Lower leg skin (tissue), 4 donors: ENCODE data around the gene NUBP2. TPM values are rescaled to one million over a fixed set of nuclear protein-coding genes. Genes with fewer than 3 reads are reported as not detected.

Experiments used
- DNase-seq, 2 donors: peaks; one replicate each; pipeline ENCODE4 v3.0.0-alpha.2; 2019; ENCODE audit warnings: low spot score in 2 of 2
- H3K4me3 ChIP-seq: fragments of 200-600 bp; sonication (generic); 2 replicates; pipeline ENCODE4 v1.5.1; 2017; ENCODE audit warnings: mild to moderate bottlenecking, low read depth; ENCODE audit not compliant: poor library complexity, severe bottlenecking
- POLR2A ChIP-seq, 2 donors: fragments of 450-650 bp; IDR thresholded peaks; one replicate each; pipeline ENCODE4 v1.6.1; 2016 to 2017; ENCODE audit warnings: antibody characterized with exemption in 2 of 2, mild to moderate bottlenecking in 1 of 2, moderate library complexity in 1 of 2
- WGBS, 2 donors: methylation state at CpG; one replicate each; pipeline ENCODE4 v1.1.5; 2018; 5-methylcytosine and 5-hydroxymethylcytosine counted together
- intact Hi-C: fragments of 100-400 bp; cut with DNase I; formaldehyde crosslinking; loops from one replicate; pipeline ENCODE4 v1.15.0; 2023; ENCODE audit warnings: low total_unique reads
- total RNA-seq, 4 donors: library from RNA; depleted of rRNA; stranded (reverse); fragments of >200 nt; gene quantifications; one replicate each; pipeline ENCODE4 v1.1.0, GENCODE V29; 2016
- TF ChIP-seq, protein P1 (sequence below), 3 donors: fragments of 450-650 bp; IDR thresholded peaks; one replicate each; pipeline ENCODE4 v1.5.1; 2016; ENCODE audit warnings: antibody characterized with exemption in 3 of 3, mild to moderate bottlenecking in 3 of 3, moderate library complexity in 2 of 3

Gene NUBP2
- total RNA-seq, 4 donors from 2014 or later: 79.7 to 108 (median 91.3) TPM

DNA sequence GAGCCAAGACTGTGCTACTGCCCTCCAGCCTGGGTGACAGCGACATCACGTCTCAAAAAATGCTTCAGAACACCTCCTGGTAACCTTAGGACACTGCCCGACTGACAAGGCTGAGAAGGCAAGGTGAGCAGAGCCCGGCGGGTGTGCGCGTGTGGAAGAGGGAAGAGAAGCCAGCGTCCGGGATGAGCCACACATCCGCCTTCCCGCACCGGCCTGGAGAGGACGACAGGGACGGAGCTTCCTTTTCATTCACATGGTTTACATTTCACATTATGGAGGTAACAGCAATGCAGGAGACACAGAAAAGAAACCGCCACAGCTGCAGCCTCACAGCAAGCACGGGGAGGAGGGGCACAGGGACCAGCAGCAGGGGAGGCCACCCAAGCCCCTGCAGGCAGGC lies 27.3 kb downstream of the NUBP2 start:
- intact Hi-C loops: no loop called here
- no peak for TF ChIP-seq POLR2A (IDR thresholded peaks at IDR 0.05)
- TF ChIP-seq, protein P1, sequence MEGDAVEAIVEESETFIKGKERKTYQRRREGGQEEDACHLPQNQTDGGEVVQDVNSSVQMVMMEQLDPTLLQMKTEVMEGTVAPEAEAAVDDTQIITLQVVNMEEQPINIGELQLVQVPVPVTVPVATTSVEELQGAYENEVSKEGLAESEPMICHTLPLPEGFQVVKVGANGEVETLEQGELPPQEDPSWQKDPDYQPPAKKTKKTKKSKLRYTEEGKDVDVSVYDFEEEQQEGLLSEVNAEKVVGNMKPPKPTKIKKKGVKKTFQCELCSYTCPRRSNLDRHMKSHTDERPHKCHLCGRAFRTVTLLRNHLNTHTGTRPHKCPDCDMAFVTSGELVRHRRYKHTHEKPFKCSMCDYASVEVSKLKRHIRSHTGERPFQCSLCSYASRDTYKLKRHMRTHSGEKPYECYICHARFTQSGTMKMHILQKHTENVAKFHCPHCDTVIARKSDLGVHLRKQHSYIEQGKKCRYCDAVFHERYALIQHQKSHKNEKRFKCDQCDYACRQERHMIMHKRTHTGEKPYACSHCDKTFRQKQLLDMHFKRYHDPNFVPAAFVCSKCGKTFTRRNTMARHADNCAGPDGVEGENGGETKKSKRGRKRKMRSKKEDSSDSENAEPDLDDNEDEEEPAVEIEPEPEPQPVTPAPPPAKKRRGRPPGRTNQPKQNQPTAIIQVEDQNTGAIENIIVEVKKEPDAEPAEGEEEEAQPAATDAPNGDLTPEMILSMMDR (IDR thresholded peaks at IDR 0.05): no peak
- no peak overlapping the region for H3K4me3 ChIP-seq
- 94 to 96% methylated on average over 16 of the region's 16 CpGs for WGBS, 2 donors
- no peak for DNase-seq

DNA sequence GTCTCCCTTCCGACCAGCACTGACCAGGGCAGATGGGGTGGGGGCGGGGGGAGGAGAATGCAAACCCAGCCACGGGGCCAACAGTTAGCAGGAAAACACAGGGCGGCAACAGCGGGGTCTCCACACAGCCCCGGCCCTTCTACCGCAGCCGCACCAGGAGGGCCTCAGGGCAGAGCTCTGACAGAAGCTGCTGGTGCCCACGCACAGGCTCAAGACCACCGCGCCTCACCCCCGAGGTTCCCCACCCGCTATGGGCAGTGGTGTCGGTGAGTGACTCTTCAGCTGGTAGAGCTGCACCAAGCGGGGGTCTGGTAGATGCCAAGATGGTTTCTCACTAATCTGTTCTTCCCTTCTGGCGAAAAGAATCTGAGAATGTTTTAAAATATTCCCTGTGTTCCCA lies 27.8 kb downstream of the NUBP2 start:
- WGBS, 2 donors: 96% methylated on average over 12 to 16 of the region's 16 CpGs
- no peak overlapping the region for H3K4me3 ChIP-seq
- intact Hi-C loops: no loop called here
- TF ChIP-seq, protein P1 (IDR thresholded peaks at IDR 0.05): no peak
- no peak for TF ChIP-seq POLR2A (IDR thresholded peaks at IDR 0.05)
- DNase-seq: no peak

DNA sequence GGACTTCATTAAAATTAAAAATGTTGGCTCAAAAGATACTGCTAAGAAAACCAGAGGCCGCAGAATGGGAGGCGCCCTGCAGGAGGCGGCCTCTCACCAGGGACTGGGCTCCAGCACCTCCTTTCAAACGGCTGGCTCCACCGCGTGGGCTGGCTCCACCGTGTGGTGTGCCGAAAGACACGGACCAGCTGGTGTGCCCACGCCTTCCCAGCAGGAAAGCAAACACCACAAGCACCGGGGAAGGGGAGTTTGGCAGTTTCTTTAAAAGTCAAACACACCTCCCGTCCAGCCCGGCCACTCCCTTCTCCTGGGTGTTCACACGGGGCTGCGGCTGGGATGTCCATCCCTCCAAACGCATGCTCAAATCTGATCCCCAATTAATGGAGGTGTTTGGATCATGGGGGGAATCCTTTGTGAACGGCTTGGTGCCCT lies 30.0 kb downstream of the NUBP2 start:
- no peak for DNase-seq

DNA sequence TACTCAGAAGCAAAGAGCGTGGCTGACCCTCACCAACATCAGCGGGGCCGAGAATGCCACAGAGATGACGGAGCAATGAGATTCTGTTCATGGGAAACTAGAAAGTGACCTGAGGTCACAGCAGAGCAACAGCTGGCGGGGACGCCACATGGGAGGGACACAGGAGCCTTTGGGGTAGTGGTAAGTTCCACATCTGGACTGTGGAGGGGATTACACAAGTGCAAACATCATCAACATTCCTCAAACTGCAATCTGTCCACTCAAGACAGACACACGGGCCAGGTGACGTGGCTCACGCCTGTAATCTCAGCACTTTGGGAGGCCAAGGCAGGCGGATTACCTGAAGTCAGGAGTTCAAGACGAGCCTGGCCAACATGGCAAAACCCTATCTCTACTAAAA lies 32.7 kb downstream of the NUBP2 start:
- no peak for DNase-seq
- no peak for TF ChIP-seq POLR2A (IDR thresholded peaks at IDR 0.05)
- TF ChIP-seq, protein P1 (IDR thresholded peaks at IDR 0.05): no peak
- intact Hi-C loops: no loop called here
- WGBS, 2 donors: 92 to 93% methylated on average over 11 of the region's 11 CpGs
- H3K4me3 ChIP-seq: no peak overlapping the region

More for the DNA sequence above, 30.0 kb downstream of the NUBP2 start:
- intact Hi-C loops: no loop called here
- 16 to 24% methylated on average over 17 of the region's 17 CpGs for WGBS, 2 donors
- TF ChIP-seq, protein P1 (IDR thresholded peaks at IDR 0.05): no peak
- TF ChIP-seq POLR2A (IDR thresholded peaks at IDR 0.05): no peak
- no peak overlapping the region for H3K4me3 ChIP-seq

DNA sequence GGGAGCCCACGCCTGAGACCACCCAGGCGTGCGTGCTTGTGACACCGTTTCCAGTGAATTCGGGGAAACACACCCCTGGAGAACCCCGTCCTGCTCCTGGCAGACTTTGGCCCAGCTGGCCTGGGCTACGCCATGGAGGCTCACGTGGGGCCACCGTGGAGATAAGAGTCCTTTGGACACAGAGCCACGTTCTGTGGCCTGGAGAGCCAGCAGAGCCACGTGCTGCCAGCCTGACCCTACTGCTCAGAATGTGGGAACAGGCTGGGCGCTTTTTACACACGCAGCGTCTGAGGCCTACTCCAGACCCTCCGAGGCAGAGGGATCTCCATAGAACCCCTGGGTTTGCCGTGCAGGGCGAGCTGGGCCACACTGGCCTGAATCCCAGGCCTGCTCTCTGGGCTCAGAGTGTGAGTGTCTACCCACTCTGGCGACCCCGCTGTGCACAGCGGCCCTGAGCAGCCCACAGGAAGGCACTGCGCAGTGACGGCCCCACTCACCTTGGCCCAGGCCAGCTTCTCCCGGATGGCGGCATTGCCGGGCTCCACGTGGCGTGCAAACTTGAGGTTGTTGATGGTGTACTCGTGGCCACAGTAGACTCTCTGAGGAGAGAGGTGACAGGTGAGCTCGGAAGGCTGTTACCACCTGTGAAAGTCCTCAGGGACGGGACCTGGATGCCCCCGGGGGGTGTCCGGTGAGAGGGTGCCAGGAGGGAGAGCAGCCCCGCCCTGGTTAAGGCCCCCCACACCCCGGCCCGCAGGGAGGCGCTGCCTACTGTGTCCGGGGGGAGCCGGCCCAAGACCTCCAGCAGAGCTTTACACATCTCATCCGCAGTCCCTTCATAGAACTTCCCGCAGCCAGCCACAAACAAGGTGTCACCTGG lies 33.9 kb downstream of the NUBP2 start:
- WGBS, 2 donors: 94% methylated on average over 29 to 38 of the region's 40 CpGs
- intact Hi-C loops: no loop called here
- no peak overlapping the region for H3K4me3 ChIP-seq
- DNase-seq: no peak
- TF ChIP-seq, protein P1 (IDR thresholded peaks at IDR 0.05): no peak
- no peak for TF ChIP-seq POLR2A (IDR thresholded peaks at IDR 0.05)
